K562 (cell line): ENCODE measurements around the gene NFATC3. TPM values are rescaled to one million over a fixed set of nuclear protein-coding genes. Genes with fewer than 3 reads are reported as not detected.
A peak's percentile ranks its signal among the peaks of the same experiment; 100 is the strongest.

ENCODE experiments used
- CC2D1A ChIP-seq: fragments of 450-650 bp; IDR thresholded peaks from 2 replicates; pipeline ENCODE4 v1.6.1; 2017; ENCODE audit warnings: mild to moderate bottlenecking
- CEBPG ChIP-seq, 3 experiments: fragments of 200-800 bp in 1 of 3; sonication (Bioruptor generic) in 1 of 3; sonication (generic) in 1 of 3; formaldehyde crosslinking in 1 of 3; IDR thresholded peaks in 2 of 3; conservative IDR thresholded peaks in 1 of 3; 2 replicates each; pipeline versions ENCODE4 v1.6.1 to v1.8.0; 2016 to 2022; ENCODE audit warnings: missing compliant biosample characterization in 2 of 3, missing genetic modification characterization in 2 of 3, mild to moderate bottlenecking in 1 of 3, missing genetic modification reagents in 1 of 3
- EP400 ChIP-seq: fragments of 450-650 bp; IDR thresholded peaks from 2 replicates; pipeline ENCODE4 v1.6.1; 2017; ENCODE audit warnings: antibody characterized with exemption, mild to moderate bottlenecking, moderate library complexity
- HMGXB4 ChIP-seq: sonication (generic); formaldehyde crosslinking; IDR thresholded peaks from 2 replicates; pipeline ENCODE4 v1.8.1; 2023; ENCODE audit warnings: mild to moderate bottlenecking, missing genetic modification reagents
- MLX ChIP-seq, 2 experiments: fragments of 450-650 bp in 1 of 2; sonication (generic) in 1 of 2; formaldehyde crosslinking; conservative IDR thresholded peaks; 2 replicates each; pipeline versions ENCODE4 v1.4.0 to v1.8.1; 2020 to 2022; ENCODE audit warnings: mild to moderate bottlenecking in 1 of 2, missing genetic modification reagents in 1 of 2
- MYNN ChIP-seq, 2 experiments: sonication (generic); formaldehyde crosslinking in 1 of 2; IDR thresholded peaks; 2 replicates each; pipeline versions ENCODE4 v1.5.0 to v1.6.1; 2016 to 2020; ENCODE audit warnings: antibody characterized with exemption in 1 of 2, missing genetic modification reagents in 1 of 2
- STAT6 ChIP-seq: sonication (generic); formaldehyde crosslinking; IDR thresholded peaks from 2 replicates; pipeline ENCODE4 v1.8.1; 2023; ENCODE audit warnings: mild to moderate bottlenecking, missing genetic modification reagents
- TFAP4 ChIP-seq: sonication (generic); formaldehyde crosslinking; IDR thresholded peaks from 2 replicates; pipeline ENCODE4 v1.8.0; 2022; ENCODE audit warnings: missing genetic modification reagents, mild to moderate bottlenecking, moderate library complexity, borderline replicate concordance
- XRCC5 ChIP-seq: fragments of 200-400 bp; formaldehyde crosslinking; IDR thresholded peaks from 2 replicates; pipeline ENCODE4 v1.6.1; 2017; ENCODE audit warnings: low read depth, mild to moderate bottlenecking, low read length
- polyA plus RNA-seq, 8 experiments: library from polyadenylated mRNA; depleted of rRNA in 4 of 8; stranded (reverse) in 5 of 8; unstranded in 3 of 8; fragments of >200 nt; fragmentation: Nextera tagmentation in 2 of 8; fragmentation: Illumina TruSeq in 1 of 8; extraction: Ambion mirVana in 2 of 8; extraction: Trizol in 1 of 8; gene quantifications; 2 replicates each; pipeline versions ENCODE4 v1.2.1 to v1.2.3, GENCODE V29; 2011 to 2014; ENCODE audit warnings: inconsistent platforms in 1 of 8, missing spikeins in 1 of 8
- total RNA-seq, 7 experiments: library from RNA; depleted of rRNA in 6 of 7; stranded (reverse); fragments of >200 nt in 6 of 7; fragmentation: Illumina TruSeq in 2 of 7; extraction: Trizol in 2 of 7; gene quantifications; 2 replicates each; pipeline versions ENCODE4 v1.2.1 to v1.2.3, GENCODE V29; 2011 to 2021; ENCODE audit warnings: low replicate concordance in 1 of 7

The NFATC3 gene
- total and polyA plus RNA-seq, 9 of the 15 experiments (the other 6 are each of a cell fraction or from before 2014, with no cell fraction given) = 15.7 to 98.4 (median 59.4) TPM

- TF ChIP-seq STAT6 (CRISPR knock-in tag) = no peak
- peak; percentile 73; the same call in 1 of the 2 replicates for TF ChIP-seq TFAP4 (CRISPR knock-in tag)
- TF ChIP-seq CEBPG (CRISPR knock-in tag; IDR thresholded peaks at IDR 0.05) = no peak
- TF ChIP-seq CEBPG (tag; conservative IDR thresholded peaks at IDR 0.05 in 1 of 2, IDR thresholded peaks at IDR 0.05 in 1 of 2) = no peak
- no peak for TF ChIP-seq MLX (CRISPR knock-in tag; conservative IDR thresholded peaks at IDR 0.05)
- TF ChIP-seq HMGXB4 = 0 out of 2 replicates have a peak, but pooled peaks have one; percentile 57
- TF ChIP-seq EP400 = peak; percentile 50; the same call in 1 of the 2 replicates
- peak; percentile 78 for TF ChIP-seq MYNN (IDR thresholded peaks at IDR 0.05)
- TF ChIP-seq MYNN (CRISPR knock-in tag; IDR thresholded peaks at IDR 0.05) = no peak
- TF ChIP-seq XRCC5 = peak; percentile 68; the same call in 1 of the 2 replicates
- TF ChIP-seq CC2D1A = peak; percentile 68
Measured at GRCh38 chr16:68040506-68041288, 44.5 kb upstream of the NFATC3 start (continued).
